ENCODE measurements around the gene MIS18A. TPM values are rescaled to one million over a fixed set of nuclear protein-coding genes. Genes with fewer than 3 reads are reported as not detected.

The MIS18A gene
- total RNA-seq, 1 experiment from 2014 or later, result 17.5 TPM

DNA sequence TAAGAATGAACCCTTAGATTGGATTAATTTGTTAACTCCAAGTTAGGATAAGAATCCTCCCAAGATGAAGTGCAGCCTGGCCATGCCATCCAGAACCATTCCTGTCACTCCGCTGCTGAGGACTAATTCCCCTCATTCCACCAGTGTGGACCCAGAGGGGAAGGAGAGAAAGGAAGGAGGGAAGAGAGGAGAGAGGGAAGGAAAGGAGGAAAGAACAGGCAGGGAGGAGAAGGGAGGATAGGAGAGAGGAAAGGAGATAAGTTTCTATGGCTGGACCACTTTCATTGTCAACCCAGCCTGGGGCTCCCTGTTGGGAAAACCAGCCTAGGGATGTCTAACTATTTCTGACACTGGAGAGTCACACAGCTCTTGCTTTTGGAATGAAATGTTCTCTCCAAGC lies 24.5 kb upstream of the MIS18A start:
- DNase-seq, result no peak
- no peaks in the 10 kb centered on the region for H4K20me1 ChIP-seq (ENCODE audit: insufficient read depth)
- H3K36me3 ChIP-seq (ENCODE audit: low read depth), result no peaks in the 10 kb centered on the region
- H3K4me3 ChIP-seq, result no peak overlapping the region
- no peak overlapping the region for H3K27ac ChIP-seq
- H2AFZ ChIP-seq, result no peak overlapping the region
- TF ChIP-seq, protein P1, sequence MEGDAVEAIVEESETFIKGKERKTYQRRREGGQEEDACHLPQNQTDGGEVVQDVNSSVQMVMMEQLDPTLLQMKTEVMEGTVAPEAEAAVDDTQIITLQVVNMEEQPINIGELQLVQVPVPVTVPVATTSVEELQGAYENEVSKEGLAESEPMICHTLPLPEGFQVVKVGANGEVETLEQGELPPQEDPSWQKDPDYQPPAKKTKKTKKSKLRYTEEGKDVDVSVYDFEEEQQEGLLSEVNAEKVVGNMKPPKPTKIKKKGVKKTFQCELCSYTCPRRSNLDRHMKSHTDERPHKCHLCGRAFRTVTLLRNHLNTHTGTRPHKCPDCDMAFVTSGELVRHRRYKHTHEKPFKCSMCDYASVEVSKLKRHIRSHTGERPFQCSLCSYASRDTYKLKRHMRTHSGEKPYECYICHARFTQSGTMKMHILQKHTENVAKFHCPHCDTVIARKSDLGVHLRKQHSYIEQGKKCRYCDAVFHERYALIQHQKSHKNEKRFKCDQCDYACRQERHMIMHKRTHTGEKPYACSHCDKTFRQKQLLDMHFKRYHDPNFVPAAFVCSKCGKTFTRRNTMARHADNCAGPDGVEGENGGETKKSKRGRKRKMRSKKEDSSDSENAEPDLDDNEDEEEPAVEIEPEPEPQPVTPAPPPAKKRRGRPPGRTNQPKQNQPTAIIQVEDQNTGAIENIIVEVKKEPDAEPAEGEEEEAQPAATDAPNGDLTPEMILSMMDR (conservative IDR thresholded peaks at IDR 0.05), result no peak
- TF ChIP-seq EZH2 (IDR thresholded peaks at IDR 0.05; ENCODE audit: low read depth), result no peak
- H3K27me3 ChIP-seq (ENCODE audit: insufficient read depth, low read depth), result no peaks in the 10 kb centered on the region
- H3K9me3 ChIP-seq (ENCODE audit: insufficient read depth, low read depth), result no peaks in the 10 kb centered on the region
- no peaks in the 10 kb centered on the region for H3K4me1 ChIP-seq (replicated peaks; ENCODE audit: insufficient read depth)
- ChIA-PET CTCF (no interaction called here), POLR2A (ENCODE audit: unreplicated experiment) (no interaction called here)
- H3F3A ChIP-seq (ENCODE audit: insufficient read depth, low read depth), result 0 out of 2 replicates have a peak, but pooled peaks cover 6% of the 10 kb centered on the region
- H3K79me2 ChIP-seq (ENCODE audit: low read depth), result no peaks in the 10 kb centered on the region
- H3K9me2 ChIP-seq (ENCODE audit: insufficient read depth), result no peaks in the 10 kb centered on the region
- H3K4me2 ChIP-seq, result no peak overlapping the region
- intact Hi-C loops (cut with micrococcal nuclease; ENCODE audit: unreplicated experiment), result no loop called here
- no TSS peak for BruUV-seq (replicated peaks)

DNA sequence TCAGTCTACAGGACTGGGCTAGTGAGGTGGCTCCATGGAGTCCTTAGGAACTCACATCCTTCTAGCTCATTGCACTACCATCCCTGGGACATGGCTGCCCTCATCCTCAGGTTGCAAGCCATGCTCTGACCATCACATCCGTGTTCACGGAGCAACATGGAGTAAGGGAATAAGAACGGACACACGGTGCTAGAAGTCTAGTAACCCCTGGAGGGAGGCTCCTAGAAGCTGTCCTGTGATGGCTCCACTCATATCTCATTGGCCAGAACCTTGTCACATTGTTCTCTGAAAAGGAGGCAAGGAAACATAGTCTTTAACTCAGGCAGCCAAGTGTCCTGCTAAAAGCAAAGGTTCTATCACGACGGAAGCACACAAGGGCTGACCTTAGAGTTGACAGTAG lies 23.7 kb upstream of the MIS18A start:
- TF ChIP-seq EZH2 (IDR thresholded peaks at IDR 0.05; ENCODE audit: low read depth), result no peak
- TF ChIP-seq, protein P1 (conservative IDR thresholded peaks at IDR 0.05), result no peak

DNA sequence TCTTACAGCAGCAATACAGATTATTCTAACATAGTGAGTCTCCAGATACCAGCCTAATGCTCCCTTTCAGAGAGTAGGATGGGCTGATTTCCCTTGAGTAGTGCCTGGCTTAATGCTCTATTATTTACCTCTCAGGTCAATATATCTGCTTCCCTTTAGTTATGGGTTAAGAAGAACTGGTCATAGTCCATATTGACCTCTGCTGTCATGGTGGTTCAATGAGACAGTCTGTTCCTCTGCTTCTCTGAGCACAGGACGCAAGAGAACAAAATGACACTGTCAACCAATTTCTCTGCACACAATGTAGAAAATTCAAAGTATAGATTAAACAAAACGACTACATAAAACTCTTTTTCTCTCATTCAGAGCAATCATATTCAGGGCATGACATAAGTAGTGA lies 22.7 kb upstream of the MIS18A start:
- ChIA-PET POLR2A (ENCODE audit: unreplicated experiment) (no interaction called here), CTCF (no interaction called here)
- Histone ChIP-seq H3K9me2 (ENCODE audit: insufficient read depth) (no peaks in the 10 kb centered on the region), H3F3A (ENCODE audit: insufficient read depth, low read depth) (0 out of 2 replicates have a peak, but pooled peaks cover 6% of the 10 kb centered on the region), H3K27me3 (ENCODE audit: insufficient read depth, low read depth) (no peaks in the 10 kb centered on the region), H3K36me3 (ENCODE audit: low read depth) (no peaks in the 10 kb centered on the region), H3K4me2 (no peak overlapping the region), H3K4me1 (replicated peaks; ENCODE audit: insufficient read depth) (no peaks in the 10 kb centered on the region), H2AFZ (no peak overlapping the region), H4K20me1 (ENCODE audit: insufficient read depth) (no peaks in the 10 kb centered on the region), H3K27ac (no peak overlapping the region), H3K4me3 (no peak overlapping the region), H3K9me3 (ENCODE audit: insufficient read depth, low read depth) (no peaks in the 10 kb centered on the region), H3K79me2 (ENCODE audit: low read depth) (no peaks in the 10 kb centered on the region)
- DNase-seq, result no peak
- no peak for TF ChIP-seq EZH2 (IDR thresholded peaks at IDR 0.05; ENCODE audit: low read depth)
- TF ChIP-seq, protein P1 (conservative IDR thresholded peaks at IDR 0.05), result no peak
- BruUV-seq (replicated peaks), result no TSS peak
- intact Hi-C loops (cut with micrococcal nuclease; ENCODE audit: unreplicated experiment), result no loop called here

More for the DNA sequence above, 23.7 kb upstream of the MIS18A start:
- no peak for DNase-seq
- H3K27ac ChIP-seq, result no peak overlapping the region
- H4K20me1 ChIP-seq (ENCODE audit: insufficient read depth), result no peaks in the 10 kb centered on the region
- no peaks in the 10 kb centered on the region for H3K27me3 ChIP-seq (ENCODE audit: insufficient read depth, low read depth)
- H3K79me2 ChIP-seq (ENCODE audit: low read depth), result no peaks in the 10 kb centered on the region
- no peak overlapping the region for H3K4me3 ChIP-seq
- ChIA-PET POLR2A (ENCODE audit: unreplicated experiment) (no interaction called here), CTCF (no interaction called here)
- no peak overlapping the region for H2AFZ ChIP-seq
- BruUV-seq (replicated peaks), result no TSS peak
- intact Hi-C loops (cut with micrococcal nuclease; ENCODE audit: unreplicated experiment), result no loop called here
- no peaks in the 10 kb centered on the region for H3K4me1 ChIP-seq (replicated peaks; ENCODE audit: insufficient read depth)
- no peaks in the 10 kb centered on the region for H3K36me3 ChIP-seq (ENCODE audit: low read depth)
- H3K4me2 ChIP-seq, result no peak overlapping the region
- H3F3A ChIP-seq (ENCODE audit: insufficient read depth, low read depth), result 0 out of 2 replicates have a peak, but pooled peaks cover 6% of the 10 kb centered on the region
- H3K9me3 ChIP-seq (ENCODE audit: insufficient read depth, low read depth), result no peaks in the 10 kb centered on the region
- no peaks in the 10 kb centered on the region for H3K9me2 ChIP-seq (ENCODE audit: insufficient read depth)
